Fibroblast of skin of left quadriceps (primary cell): ENCODE measurements around the gene PREX1.

Experiments used
- DNase-seq, 2 experiments: peaks; one replicate each; pipeline ENCODE4 v3.0.0-alpha.2; 2013; ENCODE audit warnings: low read depth in 2 of 2

Gene PREX1

GRCh38 chr20:48754292-48754691 lies 73.5 kb downstream of the PREX1 start:
- no peak for DNase-seq

- DNase-seq, result no peak
These were observed 74.8 kb downstream of the PREX1 start for GRCh38 chr20:48752963-48753362.

GRCh38 chr20:48751871-48752270 lies 75.9 kb downstream of the PREX1 start:
- no peak for DNase-seq

- DNase-seq, result no peak
These were observed 76.7 kb downstream of the PREX1 start for GRCh38 chr20:48750941-48751635.

GRCh38 chr20:48750376-48750775 lies 77.4 kb downstream of the PREX1 start:
- DNase-seq, result no peak

- DNase-seq, result no peak
These were observed 78.4 kb downstream of the PREX1 start for GRCh38 chr20:48749437-48749836.

- no peak for DNase-seq
These were observed 79.2 kb downstream of the PREX1 start for GRCh38 chr20:48748556-48748955.

GRCh38 chr20:48747840-48748414 lies 79.9 kb downstream of the PREX1 start:
- no peak for DNase-seq

- no peak for DNase-seq
These were observed 82.5 kb downstream of the PREX1 start for GRCh38 chr20:48745330-48745729.

GRCh38 chr20:48744515-48744914 lies 83.3 kb downstream of the PREX1 start:
- no peak for DNase-seq

- DNase-seq, result no peak
These were observed 84.0 kb downstream of the PREX1 start for GRCh38 chr20:48743807-48744206.

- DNase-seq, result no peak
These were observed 84.7 kb downstream of the PREX1 start for GRCh38 chr20:48742912-48743680.

- DNase-seq, result no peak
These were observed 85.6 kb downstream of the PREX1 start for GRCh38 chr20:48742233-48742632.

GRCh38 chr20:48741669-48742068 lies 86.1 kb downstream of the PREX1 start:
- DNase-seq, result no peak

GRCh38 chr20:48740712-48741111 lies 87.1 kb downstream of the PREX1 start:
- no peak for DNase-seq

GRCh38 chr20:48740292-48740649 lies 87.5 kb downstream of the PREX1 start:
- no peak for DNase-seq

GRCh38 chr20:48739395-48740291 lies 88.2 kb downstream of the PREX1 start:
- no peak for DNase-seq

GRCh38 chr20:48738399-48739304 lies 89.1 kb downstream of the PREX1 start:
- DNase-seq, result no peak

- DNase-seq, result no peak
These were observed 89.8 kb downstream of the PREX1 start for GRCh38 chr20:48738094-48738398.

- no peak for DNase-seq
These were observed 90.2 kb downstream of the PREX1 start for GRCh38 chr20:48737434-48738093.

- DNase-seq, result no peak
These were observed 91.2 kb downstream of the PREX1 start for GRCh38 chr20:48736636-48737035.
